ENCODE data around the gene C5orf58.

GRCh38 chr5:170268153-170268689 is 35.4 kb downstream of the C5orf58 start:
- TF ChIP-seq CTCF (IDR thresholded peaks at IDR 0.05; ENCODE audit: low read depth, low read length) (no peak), EZH2phosphoT487 (IDR thresholded peaks at IDR 0.05; ENCODE audit: low read depth) (no peak)
